ENCODE measurements around the gene OGFOD3. TPM values are rescaled to one million over a fixed set of nuclear protein-coding genes. Genes with fewer than 3 reads are reported as not detected.

Gene OGFOD3
- total RNA-seq (10 to 100 TPM; 22.0 to 32.2 (median 29.2) TPM), total RNA-seq (15.5 to 43.2 (median 27.7) reads per million in 29 experiments)
- 17.2 TPM for total RNA-seq (2013)

- Histone ChIP-seq H3K27me3 (replicated peaks in 1 of 2; ENCODE audit: control insufficient read depth in 2 of 2, extremely low read depth in 1 of 2, insufficient read depth in 2 of 2, low read length in 1 of 2) (no peaks in the 10 kb centered on the region), H3K4me3 (ENCODE audit: control insufficient read depth in 1 of 2, extremely low read depth in 1 of 2, low read length in 1 of 2) (peak within 1 kb of the TSS; percentile 65 to 83), H3K4me1 (ENCODE audit: control insufficient read depth in 1 of 2, extremely low read depth in 1 of 2, insufficient read depth in 2 of 2, low read length in 2 of 2) (peaks cover 7 to 42% of the 10 kb centered on the region in 2 experiments), H3K9me3 (no peaks in the 10 kb centered on the region), H3K36me3 (ENCODE audit: control insufficient read depth in 2 of 2, extremely low read depth in 1 of 2, insufficient read depth in 1 of 2, low read length in 1 of 2) (peaks cover 0 to 17% of the 10 kb centered on the region in 2 donors), H3K27ac (ENCODE audit: low read length) (peak within 1 kb of the TSS; percentile 62)
- peaks cover 30 to 37% (median 36%) of the 10 kb centered on the region in 3 donors for H3K4me1 Mint-ChIP-seq
- no peaks in the 10 kb centered on the region for H3K27me3 Mint-ChIP-seq
- H3K9me3 Mint-ChIP-seq = no peaks in the 10 kb centered on the region
- peaks cover 30% of the 10 kb centered on the region for H3K36me3 Mint-ChIP-seq
- peak; percentile 68 to 93 (median 80) for DNase-seq
- 1% methylated on average over 94 of the region's 108 CpGs for WGBS (ENCODE audit: insufficient coverage)
- ChIA-PET CTCF (interaction anchor here (0.6 to 1.2 kb wide), 3 partner anchors 30 to 546 kb away, joined by 3 to 4 read pairs (median 4); no protein-coding TSS in a partner anchor), POLR2A (interaction anchor here (0.6 to 1.1 kb wide), 3 partner anchors 40 to 526 kb away, joined by 3 to 4 read pairs (median 3); partner anchors contain the start of gene NARF (in 1 of the 2))
- ATAC-seq (replicated peaks in 1 of 4) = peak; percentile 85 to 91 (median 87)
- peak within 1 kb of the TSS; percentile 91 to 93 for H3K27ac Mint-ChIP-seq
- H3K4me3 Mint-ChIP-seq = peak within 1 kb of the TSS; percentile 77 to 81 (median 80)
These were observed at the start of gene OGFOD3, which contains the start of gene HEXD for GRCh38 chr17:82418001-82418986. Gene OGFOD3, minus strand, starts transcription at chr17:82418586. Its CDS starts 101 bp downstream, at chr17:82418485. Gene HEXD, plus strand, starts transcription at chr17:82418347. Its CDS starts 1,453 bp downstream, at chr17:82419800.

- Mint-ChIP-seq H3K4me3 (no peak overlapping the region), H3K4me1 (peaks cover 13 to 22% (median 13%) of the 10 kb centered on the region in 3 donors), H3K36me3 (peaks cover 65% of the 10 kb centered on the region), H3K27me3 (no peaks in the 10 kb centered on the region), H3K9me3 (no peaks in the 10 kb centered on the region), H3K27ac (no peak overlapping the region)
- Histone ChIP-seq H3K4me3 (ENCODE audit: control insufficient read depth in 1 of 2, extremely low read depth in 1 of 2, low read length in 1 of 2) (no peak overlapping the region), H3K27ac (ENCODE audit: low read length) (no peak overlapping the region), H3K36me3 (ENCODE audit: control insufficient read depth in 2 of 2, extremely low read depth in 1 of 2, insufficient read depth in 1 of 2, low read length in 1 of 2) (peaks cover 30 to 81% of the 10 kb centered on the region in 2 donors), H3K9me3 (no peaks in the 10 kb centered on the region), H3K27me3 (replicated peaks in 1 of 2; ENCODE audit: control insufficient read depth in 2 of 2, extremely low read depth in 1 of 2, insufficient read depth in 2 of 2, low read length in 1 of 2) (no peaks in the 10 kb centered on the region), H3K4me1 (ENCODE audit: control insufficient read depth in 1 of 2, extremely low read depth in 1 of 2, insufficient read depth in 2 of 2, low read length in 2 of 2) (peaks cover 0 to 16% of the 10 kb centered on the region in 2 experiments)
- ChIA-PET POLR2A (no interaction called here), CTCF (no interaction called here)
- WGBS (ENCODE audit: insufficient coverage) = 75% methylated on average over 1 of the region's 7 CpGs
- DNase-seq = no peak
- no peak for ATAC-seq (replicated peaks in 1 of 4)
These were observed 46.7 kb upstream of the OGFOD3 start for GRCh38 chr17:82465023-82465603.

GRCh38 chr17:82464567-82464929, 46.2 kb upstream of the OGFOD3 start:
- Mint-ChIP-seq H3K36me3 (peaks cover 62% of the 10 kb centered on the region), H3K9me3 (no peaks in the 10 kb centered on the region), H3K27ac (no peak overlapping the region), H3K4me3 (no peak overlapping the region), H3K4me1 (peaks cover 13 to 24% (median 15%) of the 10 kb centered on the region in 3 donors), H3K27me3 (no peaks in the 10 kb centered on the region)
- Histone ChIP-seq H3K27ac (ENCODE audit: low read length) (no peak overlapping the region), H3K27me3 (replicated peaks in 1 of 2; ENCODE audit: control insufficient read depth in 2 of 2, extremely low read depth in 1 of 2, insufficient read depth in 2 of 2, low read length in 1 of 2) (no peaks in the 10 kb centered on the region), H3K4me1 (ENCODE audit: control insufficient read depth in 1 of 2, extremely low read depth in 1 of 2, insufficient read depth in 2 of 2, low read length in 2 of 2) (peaks cover 2 to 21% of the 10 kb centered on the region in 2 experiments), H3K9me3 (no peaks in the 10 kb centered on the region), H3K36me3 (ENCODE audit: control insufficient read depth in 2 of 2, extremely low read depth in 1 of 2, insufficient read depth in 1 of 2, low read length in 1 of 2) (peaks cover 24 to 77% of the 10 kb centered on the region in 2 donors), H3K4me3 (ENCODE audit: control insufficient read depth in 1 of 2, extremely low read depth in 1 of 2, low read length in 1 of 2) (no peak overlapping the region)
- DNase-seq = no peak
- ATAC-seq (replicated peaks in 1 of 4) = no peak
- ChIA-PET POLR2A (no interaction called here), CTCF (no interaction called here)
- WGBS (ENCODE audit: insufficient coverage) = 99% methylated on average over 10 of the region's 11 CpGs

- peaks cover 16 to 28% (median 20%) of the 10 kb centered on the region in 3 donors for H3K4me1 Mint-ChIP-seq
- 89% methylated on average over 3 of the region's 7 CpGs for WGBS (ENCODE audit: insufficient coverage)
- no peaks in the 10 kb centered on the region for H3K9me3 Mint-ChIP-seq
- Histone ChIP-seq H3K27ac (ENCODE audit: low read length) (no peak overlapping the region), H3K4me3 (ENCODE audit: control insufficient read depth in 1 of 2, extremely low read depth in 1 of 2, low read length in 1 of 2) (no peak overlapping the region), H3K27me3 (replicated peaks in 1 of 2; ENCODE audit: control insufficient read depth in 2 of 2, extremely low read depth in 1 of 2, insufficient read depth in 2 of 2, low read length in 1 of 2) (no peaks in the 10 kb centered on the region), H3K36me3 (ENCODE audit: control insufficient read depth in 2 of 2, extremely low read depth in 1 of 2, insufficient read depth in 1 of 2, low read length in 1 of 2) (peaks cover 21 to 73% of the 10 kb centered on the region in 2 donors), H3K4me1 (ENCODE audit: control insufficient read depth in 1 of 2, extremely low read depth in 1 of 2, insufficient read depth in 2 of 2, low read length in 2 of 2) (peaks cover 4 to 26% of the 10 kb centered on the region in 2 experiments), H3K9me3 (no peaks in the 10 kb centered on the region)
- POLR2A ChIA-PET = no interaction called here
- CTCF ChIA-PET = interaction anchor here in 1 of 2 donors (0.5 kb wide), 1 partner anchor 584 kb away, joined by 3 read pairs; no protein-coding TSS in a partner anchor
- peaks cover 58% of the 10 kb centered on the region for H3K36me3 Mint-ChIP-seq
- DNase-seq (no peak), ATAC-seq (replicated peaks in 1 of 4) (no peak)
- H3K27me3 Mint-ChIP-seq = no peaks in the 10 kb centered on the region
- H3K4me3 Mint-ChIP-seq = no peak overlapping the region
- H3K27ac Mint-ChIP-seq = no peak overlapping the region
These were observed 45.7 kb upstream of the OGFOD3 start for GRCh38 chr17:82463925-82464566.

- H3K27ac Mint-ChIP-seq = no peak overlapping the region
- H3K36me3 ChIP-seq (ENCODE audit: control insufficient read depth in 2 of 2, extremely low read depth in 1 of 2, insufficient read depth in 1 of 2, low read length in 1 of 2) = peaks cover 17 to 66% of the 10 kb centered on the region in 2 donors
- H3K4me3 Mint-ChIP-seq = no peak overlapping the region
- H3K9me3 ChIP-seq = no peaks in the 10 kb centered on the region
- ChIA-PET POLR2A (interaction anchor here in 1 of 2 donors (0.6 kb wide), 1 partner anchor 210 kb away, joined by 3 read pairs; no protein-coding TSS in a partner anchor), CTCF (no interaction called here)
- H3K4me1 Mint-ChIP-seq = peaks cover 16 to 26% (median 22%) of the 10 kb centered on the region in 3 donors
- no peak overlapping the region for H3K4me3 ChIP-seq (ENCODE audit: control insufficient read depth in 1 of 2, extremely low read depth in 1 of 2, low read length in 1 of 2)
- WGBS (ENCODE audit: insufficient coverage) = 94% methylated on average over 6 of the region's 6 CpGs
- H3K27ac ChIP-seq (ENCODE audit: low read length) = no peak overlapping the region
- no peaks in the 10 kb centered on the region for H3K27me3 ChIP-seq (replicated peaks in 1 of 2; ENCODE audit: control insufficient read depth in 2 of 2, extremely low read depth in 1 of 2, insufficient read depth in 2 of 2, low read length in 1 of 2)
- no peak for DNase-seq
- peaks cover 4 to 28% of the 10 kb centered on the region in 2 experiments for H3K4me1 ChIP-seq (ENCODE audit: control insufficient read depth in 1 of 2, extremely low read depth in 1 of 2, insufficient read depth in 2 of 2, low read length in 2 of 2)
- no peaks in the 10 kb centered on the region for H3K9me3 Mint-ChIP-seq
- peaks cover 51% of the 10 kb centered on the region for H3K36me3 Mint-ChIP-seq
- ATAC-seq (replicated peaks in 1 of 4) = no peak
- H3K27me3 Mint-ChIP-seq = no peaks in the 10 kb centered on the region
These were observed 45.0 kb upstream of the OGFOD3 start for GRCh38 chr17:82463391-82463790.

Measured in T-cell (primary cell).